IMR-90 (cell line): ENCODE data around the gene NFKB1. TPM values are rescaled to one million over a fixed set of nuclear protein-coding genes. Genes with fewer than 3 reads are reported as not detected.

Source experiments
- ATAC-seq: fragments of 200-7000 bp; cut with Tn5 transposase; 2 replicates; pipeline ENCODE4 v1.9.1; 2020; ENCODE audit warnings: low read depth, mild to moderate bottlenecking, moderate library complexity
- BruUV-seq: library from RNA; stranded (reverse); fragments of 400-500 nt; replicated peaks from 2 replicates; lab custom pipeline; 2021; lab: Mats Ljungman, UMichigan
- CTCF ChIA-PET: fragments of 300-600 bp; formaldehyde crosslinking; extraction: SDS; loops from one replicate; lab custom pipeline; 2021; ENCODE audit warnings: antibody characterized with exemption; lab: Yijun Ruan, JAX
- POLR2A ChIA-PET: fragments of 300-600 bp; sonication (Branson Sonifier 250); formaldehyde crosslinking; loops from one replicate; lab custom pipeline; 2022; ENCODE audit warnings: antibody characterized with exemption; ENCODE audit not compliant: unreplicated experiment; lab: Charles Lee
- DNase-seq: peaks from one replicate; pipeline ENCODE4 v3.0.0; 2013
- H2AFZ ChIP-seq: replicated peaks from 2 replicates; pipeline ENCODE3; 2013; ENCODE audit warnings: low read length, mild to moderate bottlenecking; ENCODE audit not compliant: poor library complexity
- H2AK5ac ChIP-seq: 2 replicates; pipeline ENCODE4 v1.6.1; 2013; ENCODE audit warnings: low read depth, low read length, inconsistent platforms
- H2AK9ac ChIP-seq: replicated peaks from 2 replicates; pipeline ENCODE3; 2013; ENCODE audit warnings: mild to moderate bottlenecking, low read depth, low read length, moderate library complexity; ENCODE audit not compliant: poor library complexity
- H2BK120ac ChIP-seq: 2 replicates; pipeline ENCODE4 v1.6.1; 2013; ENCODE audit warnings: low read depth, low read length, inconsistent platforms
- H2BK15ac ChIP-seq: 3 replicates; pipeline ENCODE4 v1.6.1; 2013; ENCODE audit warnings: low read depth, low read length, inconsistent platforms
- H2BK20ac ChIP-seq: 2 replicates; pipeline ENCODE4 v1.6.1; 2013; ENCODE audit warnings: low read depth, mild to moderate bottlenecking, inconsistent platforms, low read length, moderate library complexity
- H2BK5ac ChIP-seq: 2 replicates; pipeline ENCODE4 v1.6.1; 2013; ENCODE audit warnings: mild to moderate bottlenecking, low read depth, low read length, inconsistent platforms; ENCODE audit not compliant: poor library complexity, severe bottlenecking
- H3K14ac ChIP-seq: replicated peaks from 2 replicates; pipeline ENCODE4 v1.6.1; 2013; ENCODE audit warnings: low read depth, low read length, inconsistent platforms
- H3K18ac ChIP-seq: 2 replicates; pipeline ENCODE4 v1.6.1; 2013; ENCODE audit warnings: low read depth, low read length, control low read depth
- H3K23ac ChIP-seq: 2 replicates; pipeline ENCODE4 v1.6.1; 2013; ENCODE audit warnings: low read depth, low read length, inconsistent platforms
- H3K27ac ChIP-seq: 2 replicates; pipeline ENCODE4 v1.5.1; 2013; ENCODE audit warnings: mild to moderate bottlenecking, control low read depth, low read length; ENCODE audit not compliant: insufficient read depth
- H3K27me3 ChIP-seq: 2 replicates; pipeline ENCODE4 v1.6.1; 2013; ENCODE audit warnings: low read length; ENCODE audit not compliant: control insufficient read depth, insufficient read depth
- H3K36me3 ChIP-seq: 2 replicates; pipeline ENCODE4 v1.6.1; 2013; ENCODE audit warnings: low read length, mixed read lengths; ENCODE audit not compliant: control insufficient read depth, insufficient read depth
- H3K4ac ChIP-seq: 2 replicates; pipeline ENCODE4 v1.6.1; 2013; ENCODE audit warnings: low read depth, low read length, inconsistent platforms
- H3K4me1 ChIP-seq: 2 replicates; pipeline ENCODE4 v1.6.1; 2013; ENCODE audit warnings: low read length, mixed read lengths; ENCODE audit not compliant: control insufficient read depth, insufficient read depth
- H3K4me2 ChIP-seq: 2 replicates; pipeline ENCODE4 v1.6.1; 2013; ENCODE audit warnings: low read depth, mild to moderate bottlenecking, control low read depth, low read length, moderate library complexity
- H3K4me3 ChIP-seq: 2 replicates; pipeline ENCODE4 v1.5.1; 2013; ENCODE audit warnings: low read depth, mild to moderate bottlenecking, control low read depth, low read length, moderate library complexity; ENCODE audit not compliant: insufficient read depth
- H3K56ac ChIP-seq: 2 replicates; pipeline ENCODE4 v1.6.1; 2013; ENCODE audit warnings: low read length, inconsistent platforms; ENCODE audit not compliant: insufficient read depth; ENCODE audit errors: extremely low read depth
- H3K79me1 ChIP-seq, 2 experiments: 2 replicates each; pipeline ENCODE4 v1.6.1; 2013; ENCODE audit warnings: low read length in 2 of 2, inconsistent platforms in 1 of 2, low read depth in 1 of 2
- H3K9ac ChIP-seq: 2 replicates; pipeline ENCODE4 v1.6.1; 2013; ENCODE audit warnings: low read depth, low read length, control low read depth
- H3K9me1 ChIP-seq: 2 replicates; pipeline ENCODE4 v1.6.1; 2013; ENCODE audit warnings: low read length, inconsistent platforms; ENCODE audit not compliant: insufficient read depth
- H3K9me3 ChIP-seq: 2 replicates; pipeline ENCODE4 v1.6.1; 2013; ENCODE audit warnings: low read length; ENCODE audit not compliant: control insufficient read depth, insufficient read depth
- H4K20me1 ChIP-seq: 2 replicates; pipeline ENCODE4 v1.6.1; 2013; ENCODE audit warnings: low read length, inconsistent platforms; ENCODE audit not compliant: insufficient read depth
- H4K5ac ChIP-seq: 2 replicates; pipeline ENCODE4 v1.6.1; 2013; ENCODE audit warnings: mild to moderate bottlenecking, low read depth, low read length, control low read depth
- H4K8ac ChIP-seq, 2 experiments: 2 replicates each; pipeline ENCODE4 v1.6.1; 2013; ENCODE audit warnings: low read depth in 2 of 2, low read length in 2 of 2, control low read depth in 1 of 2, inconsistent platforms in 1 of 2
- H4K91ac ChIP-seq: 2 replicates; pipeline ENCODE4 v1.6.1; 2013; ENCODE audit warnings: low read depth, low read length, inconsistent platforms; ENCODE audit not compliant: insufficient read depth
- BHLHE40 ChIP-seq: fragments of 150-350 bp; IDR thresholded peaks from 2 replicates; pipeline ENCODE4 v1.6.1; 2016; ENCODE audit warnings: mild to moderate bottlenecking, low read depth, low read length
- CEBPB ChIP-seq: IDR thresholded peaks from 2 replicates; pipeline ENCODE4 v1.6.1; 2012; ENCODE audit warnings: low read depth, low read length, improper control_type of control experiment
- CHD1 ChIP-seq: IDR thresholded peaks from 2 replicates; pipeline ENCODE4 v1.6.1; 2012; ENCODE audit warnings: low read depth, low read length, improper control_type of control experiment
- FOS ChIP-seq: fragments of 150-350 bp; IDR thresholded peaks from 2 replicates; pipeline ENCODE4 v1.6.1; 2016; ENCODE audit warnings: low read depth, low read length
- MAFK ChIP-seq: IDR thresholded peaks from 2 replicates; pipeline ENCODE4 v1.6.1; 2012; ENCODE audit warnings: low read depth, low read length, improper control_type of control experiment
- MAZ ChIP-seq: IDR thresholded peaks from 2 replicates; pipeline ENCODE4 v1.6.1; 2012; ENCODE audit warnings: low read depth, mild to moderate bottlenecking, low read length, improper control_type of control experiment, moderate library complexity, borderline replicate concordance
- MXI1 ChIP-seq: IDR thresholded peaks from 2 replicates; pipeline ENCODE4 v1.6.1; 2012; ENCODE audit warnings: low read depth, mild to moderate bottlenecking, low read length, moderate library complexity, borderline replicate concordance
- NFE2L2 ChIP-seq: fragments of 150-350 bp; IDR thresholded peaks from 2 replicates; pipeline ENCODE4 v1.6.1; 2016; ENCODE audit warnings: low read depth, mild to moderate bottlenecking, low read length
- POLR2A ChIP-seq: IDR thresholded peaks from 2 replicates; pipeline ENCODE4 v1.6.1; 2012; ENCODE audit warnings: mild to moderate bottlenecking, low read depth, low read length
- RAD21 ChIP-seq: IDR thresholded peaks from 2 replicates; pipeline ENCODE4 v1.6.1; 2012; ENCODE audit warnings: low read length, improper control_type of control experiment
- RCOR1 ChIP-seq: IDR thresholded peaks from 2 replicates; pipeline ENCODE4 v1.6.1; 2012; ENCODE audit warnings: mild to moderate bottlenecking, low read length, improper control_type of control experiment; ENCODE audit not compliant: insufficient replicate concordance
- RFX5 ChIP-seq: IDR thresholded peaks from 2 replicates; pipeline ENCODE4 v1.8.0; 2012; ENCODE audit warnings: low read depth, mild to moderate bottlenecking, low read length, moderate library complexity
- WGBS, 2 experiments: methylation state at CpG; one replicate each; pipeline versions ENCODE4 v1.1.5 to v1.1.7; 2013; ENCODE audit warnings: missing lambda C conversion rate in 2 of 2; ENCODE audit not compliant: insufficient read length in 1 of 2; ENCODE audit errors: extremely low coverage in 2 of 2; 5-methylcytosine and 5-hydroxymethylcytosine counted together
- dilution Hi-C: fragments of 300-500 bp; cut with HindIII; formaldehyde crosslinking; loops from one replicate; pipeline ENCODE4 v1.14.3; 2018; ENCODE audit warnings: low sequenced_read_pairs; ENCODE audit not compliant: unreplicated experiment
- in situ Hi-C: fragments of 300-500 bp; cut with MboI; formaldehyde crosslinking; loops from 3 replicates; pipeline ENCODE4 v1.14.3; 2019; ENCODE audit warnings: low sequenced_read_pairs, inconsistent platforms, mixed read lengths
- intact Hi-C: fragments of 100-400 bp; cut with micrococcal nuclease; formaldehyde crosslinking; loops from 2 replicates; pipeline ENCODE4 v1.10.0; 2022
- polyA plus RNA-seq, 3 experiments: library from polyadenylated mRNA; depleted of rRNA; stranded (reverse); fragments of >200 nt; gene quantifications; 2 replicates each; pipeline ENCODE4 v1.2.3, GENCODE V29; 2012; ENCODE audit warnings: low replicate concordance in 1 of 3
- total RNA-seq: library from RNA; depleted of rRNA; stranded (reverse); fragments of >200 nt; gene quantifications from 2 replicates; pipeline ENCODE4 v1.2.3, GENCODE V29; 2012
- TF ChIP-seq, protein P1 (sequence below): fragments of 150-350 bp; IDR thresholded peaks from 2 replicates; pipeline ENCODE4 v1.6.1; 2016; ENCODE audit warnings: low read depth, mild to moderate bottlenecking, low read length, moderate library complexity, borderline replicate concordance
- TF ChIP-seq, protein P2 (sequence below): fragments of 150-350 bp; IDR thresholded peaks from 2 replicates; pipeline ENCODE4 v1.6.1; 2017; ENCODE audit warnings: mild to moderate bottlenecking, antibody characterized with exemption, low read length, low read depth
- TF ChIP-seq, protein P3 (sequence below): conservative IDR thresholded peaks from 2 replicates; pipeline ENCODE4 v1.5.1; 2012; ENCODE audit warnings: mild to moderate bottlenecking, low read depth, low read length, improper control_type of control experiment

Gene NFKB1
- total and polyA plus RNA-seq, 2 of the 4 experiments (the other 2 are of a cell fraction): 19.8 to 24.6 TPM

DNA sequence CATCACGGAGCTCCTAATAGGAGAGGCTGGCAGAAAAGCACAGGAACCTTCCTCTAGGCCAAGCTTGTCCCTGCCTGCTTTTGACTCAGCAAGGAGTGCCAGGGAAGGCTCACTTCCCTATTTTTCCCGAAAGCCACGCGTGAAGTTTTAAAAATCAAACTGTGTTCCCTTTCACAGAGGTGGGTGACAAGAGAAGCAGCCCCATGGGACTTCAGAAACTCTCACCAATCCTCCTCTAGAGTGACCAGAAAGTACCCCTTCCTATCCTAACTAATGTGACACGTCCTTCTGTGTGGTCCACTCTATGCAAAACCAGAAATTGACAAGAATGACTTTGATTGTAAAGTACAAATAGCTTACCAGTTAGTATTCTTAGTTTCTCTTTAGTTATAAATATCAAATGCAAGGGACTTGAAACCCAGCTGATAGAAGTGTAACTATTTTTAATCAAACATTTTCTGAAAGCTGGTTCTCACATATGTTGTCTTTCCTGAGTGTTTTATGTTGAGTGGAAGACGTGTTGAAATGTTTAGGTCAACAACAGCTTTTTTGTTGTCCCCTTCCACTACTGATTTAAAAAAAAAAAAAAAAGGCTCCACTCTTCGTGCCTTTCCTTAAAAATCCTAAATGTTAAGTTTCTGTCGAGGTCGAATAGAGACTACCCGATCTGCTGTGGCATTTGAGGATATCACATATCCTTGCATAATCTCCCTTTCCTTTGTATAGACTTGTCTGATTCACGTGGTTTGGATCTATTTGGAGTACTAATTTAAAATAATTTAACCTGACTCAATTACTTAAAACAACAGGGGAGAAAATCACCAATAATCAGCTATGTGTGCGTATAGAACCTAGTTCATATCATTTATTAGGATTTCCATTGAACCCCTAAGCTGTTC lies 42.1 kb downstream of the NFKB1 start:
- intact Hi-C loops (no loop called here), in situ Hi-C loops (no loop called here), dilution Hi-C loops (no loop called here)
- H4K5ac ChIP-seq: no peak overlapping the region
- H3K9ac ChIP-seq: no peak overlapping the region
- H3K18ac ChIP-seq: no peak overlapping the region
- H3K4me2 ChIP-seq: no peak overlapping the region
- H3K4me3 ChIP-seq: no peak overlapping the region
- H3K27ac ChIP-seq: no peak overlapping the region
- no peak overlapping the region for H2BK120ac ChIP-seq
- no peak overlapping the region for H4K8ac ChIP-seq
- H3K36me3 ChIP-seq: peaks cover 13% of the 10 kb centered on the region
- ChIA-PET POLR2A (no interaction called here), CTCF (interaction anchor here (0.6 kb wide), 1 partner anchor 1364 kb away, joined by 8 read pairs; no protein-coding TSS in a partner anchor)
- DNase-seq (no peak), ATAC-seq (no peak)
- no peak overlapping the region for H2BK20ac ChIP-seq
- no peak overlapping the region for H2AFZ ChIP-seq
- no peak overlapping the region for H2BK15ac ChIP-seq
- no peaks in the 10 kb centered on the region for H3K4me1 ChIP-seq
- H4K91ac ChIP-seq: no peak overlapping the region
- H4K20me1 ChIP-seq: no peaks in the 10 kb centered on the region
- no peak overlapping the region for H2AK9ac ChIP-seq
- H3K23ac ChIP-seq: no peak overlapping the region
- no CpG with 5 or more reads among the region's 12 CpGs for WGBS, 2 experiments
- no peak overlapping the region for H3K14ac ChIP-seq
- no peak overlapping the region for H3K56ac ChIP-seq
- no TSS peak for BruUV-seq
- H3K27me3 ChIP-seq: no peaks in the 10 kb centered on the region
- H3K79me1 ChIP-seq: peaks cover 4 to 7% of the 10 kb centered on the region in 2 experiments; a peak in 2 of 4 replicates
- peaks cover 6% of the 10 kb centered on the region for H3K9me1 ChIP-seq
- H2AK5ac ChIP-seq: no peak overlapping the region
- H3K9me3 ChIP-seq: no peaks in the 10 kb centered on the region
- H3K4ac ChIP-seq: no peak overlapping the region
- no peak overlapping the region for H2BK5ac ChIP-seq
- no peak for TF ChIP-seq FOS
- TF ChIP-seq, protein P1, sequence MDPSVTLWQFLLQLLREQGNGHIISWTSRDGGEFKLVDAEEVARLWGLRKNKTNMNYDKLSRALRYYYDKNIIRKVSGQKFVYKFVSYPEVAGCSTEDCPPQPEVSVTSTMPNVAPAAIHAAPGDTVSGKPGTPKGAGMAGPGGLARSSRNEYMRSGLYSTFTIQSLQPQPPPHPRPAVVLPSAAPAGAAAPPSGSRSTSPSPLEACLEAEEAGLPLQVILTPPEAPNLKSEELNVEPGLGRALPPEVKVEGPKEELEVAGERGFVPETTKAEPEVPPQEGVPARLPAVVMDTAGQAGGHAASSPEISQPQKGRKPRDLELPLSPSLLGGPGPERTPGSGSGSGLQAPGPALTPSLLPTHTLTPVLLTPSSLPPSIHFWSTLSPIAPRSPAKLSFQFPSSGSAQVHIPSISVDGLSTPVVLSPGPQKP: no peak
- TF ChIP-seq, protein P2, sequence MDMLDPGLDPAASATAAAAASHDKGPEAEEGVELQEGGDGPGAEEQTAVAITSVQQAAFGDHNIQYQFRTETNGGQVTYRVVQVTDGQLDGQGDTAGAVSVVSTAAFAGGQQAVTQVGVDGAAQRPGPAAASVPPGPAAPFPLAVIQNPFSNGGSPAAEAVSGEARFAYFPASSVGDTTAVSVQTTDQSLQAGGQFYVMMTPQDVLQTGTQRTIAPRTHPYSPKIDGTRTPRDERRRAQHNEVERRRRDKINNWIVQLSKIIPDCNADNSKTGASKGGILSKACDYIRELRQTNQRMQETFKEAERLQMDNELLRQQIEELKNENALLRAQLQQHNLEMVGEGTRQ: no peak
- TF ChIP-seq RCOR1: no peak
- no peak for TF ChIP-seq BHLHE40
- TF ChIP-seq, protein P3, sequence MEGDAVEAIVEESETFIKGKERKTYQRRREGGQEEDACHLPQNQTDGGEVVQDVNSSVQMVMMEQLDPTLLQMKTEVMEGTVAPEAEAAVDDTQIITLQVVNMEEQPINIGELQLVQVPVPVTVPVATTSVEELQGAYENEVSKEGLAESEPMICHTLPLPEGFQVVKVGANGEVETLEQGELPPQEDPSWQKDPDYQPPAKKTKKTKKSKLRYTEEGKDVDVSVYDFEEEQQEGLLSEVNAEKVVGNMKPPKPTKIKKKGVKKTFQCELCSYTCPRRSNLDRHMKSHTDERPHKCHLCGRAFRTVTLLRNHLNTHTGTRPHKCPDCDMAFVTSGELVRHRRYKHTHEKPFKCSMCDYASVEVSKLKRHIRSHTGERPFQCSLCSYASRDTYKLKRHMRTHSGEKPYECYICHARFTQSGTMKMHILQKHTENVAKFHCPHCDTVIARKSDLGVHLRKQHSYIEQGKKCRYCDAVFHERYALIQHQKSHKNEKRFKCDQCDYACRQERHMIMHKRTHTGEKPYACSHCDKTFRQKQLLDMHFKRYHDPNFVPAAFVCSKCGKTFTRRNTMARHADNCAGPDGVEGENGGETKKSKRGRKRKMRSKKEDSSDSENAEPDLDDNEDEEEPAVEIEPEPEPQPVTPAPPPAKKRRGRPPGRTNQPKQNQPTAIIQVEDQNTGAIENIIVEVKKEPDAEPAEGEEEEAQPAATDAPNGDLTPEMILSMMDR: no peak
- TF ChIP-seq POLR2A: no peak
- no peak for TF ChIP-seq MXI1
- TF ChIP-seq RAD21: no peak
- no peak for TF ChIP-seq RFX5
- TF ChIP-seq NFE2L2: no peak
- TF ChIP-seq MAFK: no peak
- no peak for TF ChIP-seq MAZ
- no peak for TF ChIP-seq CEBPB
- TF ChIP-seq CHD1: no peak
